Activated gamma-delta T cell treated with anti-CD3 and anti-CD28 coated beads, Interleukin-2, amount 50 U/mL, for 16 hours (primary cell): ENCODE results near the gene GPD2.

Source experiments
- DNase-seq: peaks from one replicate; pipeline ENCODE4 v3.0.0-alpha.2; 2020; ENCODE audit warnings: low read depth

Gene GPD2

DNA sequence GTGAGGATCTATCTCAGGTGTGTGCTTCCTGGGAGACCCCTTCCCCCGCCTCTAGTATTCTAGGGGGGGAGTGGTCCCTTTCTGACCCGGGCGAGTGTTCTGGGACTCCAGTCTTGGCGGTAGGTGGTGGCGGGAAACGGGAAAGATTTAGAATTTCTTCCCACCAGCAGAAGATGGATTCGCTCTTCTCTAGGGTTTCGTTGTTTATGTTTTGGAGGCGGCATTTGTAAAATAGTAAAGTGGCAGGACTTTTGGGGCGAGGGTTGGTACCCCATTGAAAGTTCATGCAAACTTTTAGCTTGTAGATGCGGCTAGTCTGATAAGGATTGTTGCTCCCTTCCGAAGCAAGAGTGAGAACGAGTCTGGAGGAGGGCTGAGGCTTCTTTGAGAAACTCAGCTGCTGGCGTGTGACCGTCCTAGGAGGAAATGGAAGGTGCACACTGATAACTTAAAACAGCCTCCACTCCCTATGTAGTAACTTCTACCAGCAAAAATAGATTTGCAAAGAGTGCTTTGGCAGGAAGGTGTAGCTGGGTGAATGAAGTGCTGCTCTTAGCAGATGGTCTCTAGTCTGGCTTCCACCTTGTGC, 412 bp downstream of the GPD2 start:
- no peak for DNase-seq

- DNase-seq, result no peak
These were observed 1.2 kb downstream of the GPD2 start for GRCh38 chr2:156437272-156437930.

DNA sequence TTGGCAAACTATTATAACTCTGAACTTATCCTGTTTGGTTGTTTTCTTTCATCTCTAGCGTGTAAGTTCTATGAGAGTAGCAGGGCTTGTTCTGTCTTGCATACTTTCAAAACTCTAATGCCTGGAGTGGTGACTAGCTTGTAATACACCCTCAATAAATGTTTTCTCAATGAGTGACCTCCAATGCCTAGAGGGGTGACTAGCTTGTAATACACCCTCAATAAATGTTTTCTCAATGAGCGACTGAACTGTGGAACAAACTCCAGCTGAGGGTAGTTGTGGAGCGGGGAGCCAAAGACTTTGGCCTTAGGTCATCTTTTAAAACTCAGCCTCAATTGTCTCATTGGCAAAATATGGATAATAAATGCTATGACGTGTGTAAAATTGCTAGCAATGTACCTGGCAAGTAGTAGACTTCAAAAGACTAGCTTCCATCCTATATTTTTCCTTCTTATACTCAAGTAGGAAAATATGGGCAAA, 1.8 kb downstream of the GPD2 start:
- DNase-seq, result no peak

DNA sequence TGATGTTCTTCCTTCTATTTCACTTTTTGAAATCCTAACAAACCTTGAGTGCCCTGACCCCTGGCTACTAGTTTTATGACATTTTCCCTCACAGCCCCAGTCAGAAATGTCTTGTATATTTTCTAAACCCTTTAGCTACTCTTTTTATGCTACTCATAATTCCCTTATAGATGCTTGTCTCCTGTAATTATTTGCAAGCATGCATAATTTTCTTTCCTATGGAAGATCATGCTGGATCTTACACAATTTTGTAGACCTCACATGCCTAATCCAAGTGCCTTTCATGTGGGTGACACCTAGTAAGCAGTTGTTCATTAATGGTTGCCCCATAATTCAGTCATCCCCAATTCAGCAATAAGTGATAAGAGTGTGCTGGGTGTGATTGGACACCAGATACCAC, 6.9 kb downstream of the GPD2 start:
- no peak for DNase-seq

DNA sequence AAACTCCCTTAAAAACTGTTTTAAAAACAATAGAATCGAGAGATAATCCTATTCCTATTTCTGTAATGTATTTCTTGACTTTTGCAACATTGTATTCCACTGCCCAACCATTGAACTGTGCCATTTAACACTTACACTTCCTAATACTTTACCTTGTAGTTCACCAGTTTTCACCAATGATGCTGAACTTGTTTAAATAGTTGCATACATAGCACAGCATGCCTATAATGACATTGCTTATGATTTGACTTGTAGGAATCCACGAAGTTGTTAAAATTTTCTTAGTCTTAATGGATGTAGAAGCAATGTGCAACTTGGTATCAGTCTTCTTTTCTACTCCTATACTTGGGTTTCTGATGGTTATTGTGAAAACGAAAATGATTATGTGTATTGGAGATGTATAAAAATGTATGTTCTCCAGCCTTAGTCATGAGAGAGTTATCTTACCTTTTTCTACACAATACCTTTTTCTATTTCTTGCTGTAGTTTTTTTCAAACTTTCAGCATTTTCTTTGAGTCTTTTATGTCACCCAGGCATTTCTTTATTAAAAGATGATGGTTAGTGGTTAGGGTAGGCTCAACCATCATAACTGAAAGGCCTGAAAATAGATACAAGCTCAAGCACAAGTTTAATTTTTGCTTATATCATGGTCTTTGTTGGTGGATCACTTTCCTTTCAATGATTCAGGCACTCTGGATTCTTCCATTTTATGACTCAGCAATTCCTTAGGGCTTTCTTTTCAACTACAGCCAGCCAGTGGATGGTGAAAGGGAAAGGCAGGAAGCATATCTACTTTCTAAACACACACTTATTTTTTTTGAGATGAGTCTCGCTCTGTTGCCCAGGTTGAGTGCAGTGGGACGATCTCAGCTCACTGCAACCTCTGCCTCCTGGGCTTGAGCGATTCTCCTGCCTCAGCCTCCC, 9.4 kb downstream of the GPD2 start:
- DNase-seq, result no peak

GRCh38 chr2:156447761-156448160, 11.6 kb downstream of the GPD2 start:
- DNase-seq, result no peak

GRCh38 chr2:156448766-156449165, 12.6 kb downstream of the GPD2 start:
- no peak for DNase-seq

DNA sequence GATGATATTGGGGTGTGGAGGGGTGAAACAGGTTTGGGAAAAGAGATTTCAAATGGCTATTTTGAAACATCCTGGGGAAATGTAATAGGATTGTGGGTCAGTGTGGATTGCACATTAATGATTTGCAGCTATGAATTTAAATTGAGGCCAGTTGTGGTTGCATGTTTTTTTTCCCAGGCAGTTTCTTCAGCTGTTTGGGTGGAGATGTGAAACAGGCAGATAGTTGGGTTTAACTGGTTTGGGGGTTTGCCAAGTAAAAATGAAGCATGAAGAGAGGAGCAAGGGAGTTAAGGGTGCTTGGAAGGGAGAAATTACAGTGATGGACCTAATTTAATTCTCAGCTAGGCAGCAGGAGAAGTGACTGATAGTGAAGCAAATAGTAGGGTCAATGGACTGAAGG, 16.8 kb downstream of the GPD2 start:
- no peak for DNase-seq

DNA sequence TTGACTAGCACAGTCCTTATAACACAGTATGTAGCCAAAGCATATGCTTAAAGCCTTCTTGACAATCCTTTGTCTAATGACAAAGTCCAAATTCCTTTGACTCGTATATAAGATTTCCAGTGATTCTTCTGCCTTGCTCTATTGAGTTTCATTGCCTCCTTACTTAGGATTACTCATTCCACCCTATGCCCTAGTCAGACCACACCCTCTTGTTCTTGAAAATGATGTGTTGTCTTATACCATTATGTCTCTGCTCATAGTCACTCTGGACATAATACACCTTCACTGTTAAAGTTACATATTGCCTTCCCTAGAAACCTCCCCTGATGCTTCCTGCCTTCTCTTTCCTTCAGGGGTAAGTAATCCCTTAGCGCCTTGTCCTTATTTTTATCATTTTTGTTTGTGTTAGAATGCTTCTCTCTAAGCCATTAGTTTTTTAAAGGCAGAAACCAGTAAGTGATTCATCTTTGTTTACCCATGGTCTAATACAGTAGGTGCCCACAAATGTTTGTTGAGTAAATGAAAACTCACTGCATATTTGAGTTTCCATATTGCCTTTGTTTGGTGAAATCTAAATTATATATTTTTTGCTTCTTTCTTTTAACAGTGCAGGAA, 19.3 kb downstream of the GPD2 start:
- no peak for DNase-seq

DNA sequence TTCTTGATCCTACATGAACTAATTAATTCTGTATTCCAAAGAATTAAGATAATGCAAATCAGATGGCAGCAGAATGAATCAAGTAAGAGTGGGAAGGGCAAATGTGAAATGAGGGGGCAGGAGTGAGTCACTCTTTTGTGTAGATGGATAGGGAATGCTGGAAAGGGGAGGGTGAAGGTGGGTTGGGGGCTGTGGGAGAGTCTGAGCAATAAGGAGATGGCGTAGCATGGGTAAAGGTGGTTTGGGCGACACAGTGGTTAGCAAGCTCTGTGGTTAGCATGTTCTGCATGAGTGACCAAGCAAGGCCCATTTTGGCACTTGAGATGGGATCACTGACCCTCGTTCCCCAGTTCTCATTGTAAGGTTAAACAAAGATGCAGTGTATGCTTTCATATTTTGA, 20.4 kb downstream of the GPD2 start:
- DNase-seq, result no peak

- DNase-seq, result no peak
These were observed 21.6 kb downstream of the GPD2 start for GRCh38 chr2:156457523-156458517.

- DNase-seq, result no peak
These were observed 23.5 kb downstream of the GPD2 start for GRCh38 chr2:156459720-156460119.

DNA sequence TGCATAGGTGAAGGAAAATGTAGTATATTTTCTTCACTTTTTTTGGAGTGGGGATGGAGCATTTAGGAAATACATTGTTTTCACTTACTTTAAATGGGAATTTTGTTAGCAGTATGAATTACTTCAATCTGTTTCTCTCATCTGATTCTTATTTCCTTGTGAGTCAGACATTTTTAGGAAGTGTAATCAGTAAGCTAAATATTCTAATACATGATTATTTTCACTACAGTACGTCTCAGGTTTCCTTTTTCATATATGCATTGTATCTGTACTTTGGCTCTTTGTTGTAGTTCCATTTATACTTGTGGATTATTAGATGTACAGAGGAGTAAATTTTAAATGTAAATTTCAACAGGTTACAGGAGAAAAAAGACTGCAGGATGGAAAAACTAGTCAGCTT, 27.9 kb downstream of the GPD2 start:
- no peak for DNase-seq

DNA sequence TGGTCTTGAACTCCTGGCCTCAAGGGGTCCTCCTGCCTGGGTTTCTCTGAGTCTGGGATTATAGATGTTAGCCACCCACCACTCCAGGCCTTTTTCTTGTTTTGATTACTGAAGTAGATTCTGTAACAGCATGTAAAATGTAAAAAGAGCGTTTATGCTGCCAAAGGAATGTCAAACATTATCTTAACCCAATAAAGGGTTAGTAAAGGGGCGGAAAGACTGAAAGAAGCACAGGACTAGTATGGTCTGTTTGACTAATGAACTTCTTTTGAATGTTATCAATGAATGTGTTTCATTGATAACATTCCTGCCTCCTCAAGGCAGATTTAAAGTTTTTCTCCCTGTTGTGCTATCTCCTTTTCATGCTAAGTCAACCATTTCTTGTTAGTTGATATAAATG, 29.4 kb downstream of the GPD2 start:
- DNase-seq, result no peak

DNA sequence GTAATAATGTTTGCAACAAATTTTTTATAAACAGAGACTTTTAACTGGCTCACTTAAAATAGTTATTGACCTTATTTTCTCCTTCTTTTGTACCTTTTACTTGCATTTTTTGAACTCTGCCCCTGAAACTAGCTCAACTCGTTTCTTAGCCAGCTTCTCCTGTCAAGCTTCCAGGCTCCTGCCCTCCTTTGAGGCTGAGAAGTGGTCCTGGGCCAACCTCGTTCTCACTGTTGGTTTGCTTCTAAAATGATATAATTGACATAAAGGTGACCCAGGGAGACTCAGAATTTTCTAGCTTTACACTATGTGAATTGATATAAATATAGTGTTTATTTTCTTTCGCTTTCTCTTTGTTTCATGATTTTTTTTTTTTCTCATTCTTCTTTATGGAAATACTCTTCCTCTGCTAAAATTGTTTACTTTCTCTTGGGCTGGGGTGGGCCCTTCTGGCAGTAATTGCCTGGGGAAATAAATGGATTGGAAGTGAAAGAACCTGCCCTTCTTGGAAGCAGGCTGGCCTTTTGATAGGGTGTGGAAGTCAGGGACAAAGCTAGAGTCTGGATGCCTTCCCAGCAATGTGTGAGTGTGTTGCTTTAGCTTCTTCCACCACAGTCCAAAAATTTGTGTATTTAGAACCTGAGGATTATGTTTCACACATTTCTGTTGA, 30.7 kb downstream of the GPD2 start:
- DNase-seq, result no peak

DNA sequence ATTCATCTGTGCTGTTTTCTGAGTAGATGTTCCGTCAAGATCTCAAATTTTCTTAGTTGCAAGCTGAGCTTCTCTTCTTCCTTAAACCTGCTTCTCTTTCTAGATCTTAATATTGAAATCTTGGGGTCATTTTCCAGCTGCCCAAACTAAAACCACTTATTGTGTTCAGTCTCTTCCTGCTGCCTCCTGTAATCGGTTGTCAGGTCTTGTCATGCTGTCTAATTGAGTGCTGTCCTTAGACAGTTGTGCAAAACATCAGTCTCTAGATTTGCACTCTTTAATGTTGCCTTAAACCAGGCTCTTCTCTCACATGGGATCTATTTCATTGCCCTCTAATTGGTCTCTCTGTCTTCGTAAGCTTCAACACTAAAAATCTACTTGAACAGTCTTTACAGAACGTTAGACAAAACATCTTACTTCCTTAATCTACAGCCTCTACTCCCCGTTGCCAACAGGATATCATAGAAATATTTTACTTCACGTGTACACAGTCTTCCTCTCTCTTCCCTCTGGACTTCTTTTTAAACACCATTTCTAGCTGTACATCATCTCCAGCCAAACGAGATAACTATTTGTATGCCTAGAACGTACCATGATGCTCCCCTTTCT, 34.9 kb downstream of the GPD2 start:
- no peak for DNase-seq

DNA sequence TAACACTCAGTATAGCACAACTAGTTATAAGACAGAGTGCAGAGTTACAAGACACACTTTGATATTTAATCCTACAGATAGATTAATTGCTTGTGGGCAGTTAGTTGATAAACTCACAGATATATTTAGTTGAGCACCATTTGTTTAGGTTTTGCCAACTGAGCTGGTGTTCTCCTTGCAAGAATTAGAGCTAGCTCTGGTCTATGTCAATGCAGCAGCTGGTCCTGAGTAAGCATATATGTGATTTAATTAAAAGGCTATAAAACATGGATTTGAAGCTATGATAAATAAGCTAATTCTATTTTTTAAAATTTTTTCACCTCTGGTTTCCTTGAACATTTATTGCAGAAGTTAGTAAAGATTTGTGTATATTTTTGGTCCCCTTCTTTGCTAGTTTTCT, 35.6 kb downstream of the GPD2 start:
- DNase-seq, result no peak

DNA sequence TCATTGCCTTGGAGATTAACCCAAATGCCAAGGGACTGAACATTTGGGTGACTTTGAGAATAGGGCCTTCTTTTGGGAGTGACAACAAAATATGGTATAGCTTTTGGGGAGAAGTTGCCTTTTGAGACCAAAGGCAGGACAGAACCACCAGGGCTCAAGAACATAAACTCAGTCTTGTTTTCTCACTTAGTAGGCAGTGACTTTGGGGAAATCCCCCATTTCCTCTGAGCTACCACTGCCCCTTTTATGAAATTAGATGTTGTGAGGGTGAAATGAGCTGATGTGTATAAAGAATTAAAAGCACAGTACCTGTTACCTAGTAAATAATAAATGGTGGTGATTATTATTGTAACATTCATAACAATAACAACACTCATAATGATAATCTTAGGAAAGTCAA, 36.5 kb downstream of the GPD2 start:
- no peak for DNase-seq

DNA sequence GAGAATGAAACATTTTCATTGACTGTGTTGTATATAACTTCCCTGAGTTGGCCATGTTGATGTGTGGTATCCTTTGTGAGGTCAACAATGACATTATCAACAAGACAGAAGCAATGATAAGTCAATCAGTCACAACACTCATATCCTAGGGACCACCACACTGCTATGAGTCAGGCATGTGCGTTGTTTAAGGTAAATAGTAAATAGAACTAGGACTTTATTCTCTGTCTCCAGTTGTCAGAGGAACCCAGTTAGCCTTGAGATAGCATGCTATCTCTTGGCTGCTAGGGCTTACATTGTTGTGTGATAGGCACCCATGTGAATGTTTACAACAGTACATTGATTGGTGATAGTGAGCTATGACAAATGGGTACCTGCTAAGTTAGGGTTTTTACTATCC, 37.3 kb downstream of the GPD2 start:
- no peak for DNase-seq

- DNase-seq, result no peak
These were observed 38.2 kb downstream of the GPD2 start for GRCh38 chr2:156474401-156474800.
